NCI-H2227 (cell line): Measurements from ENCODE around the gene ZC3H12D.
"Not testable (repeated sequence)": the region's sequence is repeated elsewhere in the genome, so short reads cannot be mapped to it uniquely, and the experiment has no call there.

Source experiments
- DNase-seq: peaks from one replicate; lab custom pipeline; 2025; ENCODE audit not compliant: unreplicated experiment; lab: John Stamatoyannopoulos, UW

The ZC3H12D gene

GRCh38 chr6:149460249-149460648, 24.6 kb downstream of the ZC3H12D start:
- not testable (repeated sequence) for DNase-seq

- DNase-seq = no peak
Measured at GRCh38 chr6:149459761-149460160, 25.1 kb downstream of the ZC3H12D start.

- DNase-seq = no peak
Measured at GRCh38 chr6:149458806-149459205, 26.0 kb downstream of the ZC3H12D start.

- DNase-seq = no peak
Measured at GRCh38 chr6:149458196-149458595, 26.6 kb downstream of the ZC3H12D start.

GRCh38 chr6:149457316-149457884, 27.4 kb downstream of the ZC3H12D start:
- no peak for DNase-seq

GRCh38 chr6:149456311-149457021, 28.3 kb downstream of the ZC3H12D start:
- no peak for DNase-seq

- no peak for DNase-seq
Measured at GRCh38 chr6:149455031-149455732, 29.6 kb downstream of the ZC3H12D start.

- peak; percentile 5 for DNase-seq
Measured at GRCh38 chr6:149454346-149454848, 30.4 kb downstream of the ZC3H12D start.

- no peak for DNase-seq
Measured at GRCh38 chr6:149453597-149454345, 31.0 kb downstream of the ZC3H12D start.

- DNase-seq = no peak
Measured at GRCh38 chr6:149452037-149452939, 32.5 kb downstream of the ZC3H12D start.

- DNase-seq = no peak
Measured at GRCh38 chr6:149451376-149452036, 33.3 kb downstream of the ZC3H12D start.

GRCh38 chr6:149450679-149451375, 34.0 kb downstream of the ZC3H12D start:
- DNase-seq = peak; percentile 17

- no peak for DNase-seq
Measured at GRCh38 chr6:149449831-149450678, 34.8 kb downstream of the ZC3H12D start.

- no peak for DNase-seq
Measured at GRCh38 chr6:149448821-149449453, 35.9 kb downstream of the ZC3H12D start.

- DNase-seq = no peak
Measured at GRCh38 chr6:149446791-149447376, 37.9 kb downstream of the ZC3H12D start.

- no peak for DNase-seq
Measured at GRCh38 chr6:149445573-149445972, 39.2 kb downstream of the ZC3H12D start.

GRCh38 chr6:149445095-149445466, 39.7 kb downstream of the ZC3H12D start:
- DNase-seq = no peak
